Suppressor macrophage treated with lipopolysaccharide for 1 hour (primary cell): ENCODE results near the gene ZNF576.
"Not testable (repeated sequence)": the region's sequence is repeated elsewhere in the genome, so short reads cannot be mapped to it uniquely, and the experiment has no call there.

Experiments used
- DNase-seq, 3 donors: peaks; one replicate each; pipeline ENCODE4 v3.0.0-alpha.2; 2020 to 2022

The ZNF576 gene

GRCh38 chr19:43600326-43600725 is 3.9 kb downstream of the ZNF576 start:
- not testable (repeated sequence) for DNase-seq

DNA sequence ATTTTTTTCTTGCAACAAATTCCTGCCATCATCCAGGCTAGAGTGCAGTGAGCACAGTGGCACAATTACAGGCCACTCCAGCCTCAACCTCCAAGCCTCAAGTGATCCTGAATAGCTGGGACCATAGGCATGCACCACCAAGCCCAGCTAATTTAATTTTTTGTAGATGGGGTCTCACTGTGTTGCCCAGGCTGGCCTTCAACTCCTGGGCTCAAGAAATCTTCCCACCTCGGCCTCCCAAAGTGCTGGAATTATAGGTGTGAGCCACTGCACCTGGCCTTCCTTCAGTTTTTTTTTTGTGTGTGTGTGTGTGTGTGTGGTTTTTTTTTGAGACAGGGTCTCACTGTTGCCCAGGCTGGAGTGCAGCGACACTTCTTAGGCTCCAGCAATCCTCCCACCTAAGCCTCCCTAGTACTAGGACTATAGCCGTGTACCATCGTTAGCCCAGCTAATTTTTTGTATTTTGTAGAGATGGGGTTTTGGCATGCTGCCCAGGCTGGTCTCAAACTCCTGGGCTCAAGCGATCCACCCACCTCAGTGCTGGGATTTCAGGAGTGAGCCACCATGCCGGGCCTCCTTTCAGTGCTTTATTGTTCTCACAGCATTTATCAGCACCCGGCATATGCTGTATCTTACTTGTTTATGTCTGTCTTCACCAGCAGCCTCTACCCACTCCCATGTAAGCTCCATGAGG is 9.6 kb downstream of the ZNF576 start:
- DNase-seq, result no peak

DNA sequence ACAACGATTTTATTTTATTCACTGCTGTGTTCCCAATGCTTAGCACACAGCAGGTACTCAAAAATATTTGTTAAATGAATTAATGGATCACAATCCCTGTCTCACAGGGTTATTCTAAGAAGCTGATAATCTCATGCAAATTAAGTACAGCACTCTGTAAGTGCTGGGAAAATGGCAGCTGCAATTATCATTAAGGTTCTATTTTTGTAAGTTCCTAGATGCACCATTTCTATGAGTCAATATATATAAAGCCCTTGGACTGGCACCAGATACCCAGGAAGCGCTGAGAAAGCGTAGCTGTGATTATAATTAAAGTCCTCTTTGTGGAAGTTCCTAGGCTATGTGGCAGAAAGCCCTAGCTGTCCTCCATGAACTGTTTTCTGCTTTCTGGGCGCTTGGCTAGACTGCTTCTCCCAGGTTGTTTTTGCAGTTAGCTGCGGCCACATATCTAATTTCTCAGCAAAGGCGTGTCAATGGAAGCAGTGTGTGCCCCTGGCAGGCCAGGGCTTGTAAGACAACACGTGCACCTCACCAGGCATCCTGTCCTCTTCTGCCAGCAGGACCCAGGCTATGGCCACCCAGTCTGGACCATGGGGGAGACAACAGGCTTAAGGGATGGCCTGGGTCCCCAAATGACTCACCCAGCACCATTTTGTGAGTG is 10.3 kb downstream of the ZNF576 start:
- no peak for DNase-seq

GRCh38 chr19:43607238-43608205 is 11.1 kb downstream of the ZNF576 start:
- no peak for DNase-seq

DNA sequence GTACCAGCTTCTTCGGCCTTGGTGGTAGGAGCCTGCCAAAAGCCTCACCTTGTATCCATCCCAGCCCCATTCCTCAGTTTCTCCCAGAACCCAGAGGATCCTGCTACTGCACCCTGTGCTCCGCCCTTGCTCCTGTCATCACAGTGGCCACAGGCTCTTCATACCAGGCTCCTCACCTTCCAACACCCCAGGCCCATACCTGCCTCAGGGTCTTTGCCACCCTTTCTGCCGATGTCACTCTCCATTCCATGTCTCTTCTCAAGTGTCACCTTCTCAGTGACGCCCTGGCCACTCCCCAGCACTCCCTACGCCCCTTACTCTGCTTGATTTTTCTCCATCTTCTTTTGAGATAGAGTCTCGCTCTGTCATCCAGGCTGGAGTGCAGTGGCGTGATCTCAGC is 13.5 kb downstream of the ZNF576 start:
- no peak for DNase-seq

DNA sequence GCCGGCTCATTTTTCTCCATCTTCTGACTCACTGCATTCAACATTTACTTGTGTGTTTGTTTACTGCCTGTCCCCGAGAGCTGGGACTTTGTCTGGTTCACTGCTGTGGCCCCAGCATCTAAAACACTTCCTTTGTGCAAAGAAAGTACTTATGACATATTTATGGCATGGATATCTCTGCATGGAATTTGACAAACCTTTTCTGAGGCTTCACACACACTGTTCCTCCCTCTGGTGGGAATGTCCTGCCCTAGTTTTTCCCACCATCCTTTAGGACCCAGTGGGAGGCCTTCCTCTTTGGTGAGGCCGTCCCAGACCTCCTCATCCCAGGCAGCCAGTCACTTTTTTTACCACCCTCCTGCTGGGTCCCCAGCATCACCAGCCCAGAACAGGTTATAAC is 14.1 kb downstream of the ZNF576 start:
- no peak for DNase-seq

DNA sequence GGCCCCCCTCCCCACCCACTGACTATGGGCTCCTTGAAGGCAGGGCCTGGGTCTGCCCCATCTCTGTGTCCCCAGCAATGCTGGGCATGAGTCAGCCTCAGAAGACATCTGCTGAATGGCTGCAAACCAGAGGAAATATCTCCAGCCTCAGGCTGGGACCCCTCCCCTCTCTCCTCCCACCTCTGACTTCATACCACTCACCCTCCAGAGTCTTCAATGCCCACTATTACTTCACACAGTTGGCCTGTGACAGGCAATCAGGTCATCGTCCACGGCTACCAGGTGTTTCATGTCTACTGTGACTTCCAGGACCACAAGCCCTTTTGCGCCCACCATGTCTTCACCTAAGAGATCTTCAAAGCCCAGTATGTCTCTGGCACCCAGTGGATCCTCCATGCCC is 15.4 kb downstream of the ZNF576 start, which contains the start of gene SRRM5:
Gene SRRM5 (plus strand): TSS at position 301 of the 400 bp plus-strand sequence. CDS start 34 bp downstream, at position 335.
- DNase-seq, result no peak

DNA sequence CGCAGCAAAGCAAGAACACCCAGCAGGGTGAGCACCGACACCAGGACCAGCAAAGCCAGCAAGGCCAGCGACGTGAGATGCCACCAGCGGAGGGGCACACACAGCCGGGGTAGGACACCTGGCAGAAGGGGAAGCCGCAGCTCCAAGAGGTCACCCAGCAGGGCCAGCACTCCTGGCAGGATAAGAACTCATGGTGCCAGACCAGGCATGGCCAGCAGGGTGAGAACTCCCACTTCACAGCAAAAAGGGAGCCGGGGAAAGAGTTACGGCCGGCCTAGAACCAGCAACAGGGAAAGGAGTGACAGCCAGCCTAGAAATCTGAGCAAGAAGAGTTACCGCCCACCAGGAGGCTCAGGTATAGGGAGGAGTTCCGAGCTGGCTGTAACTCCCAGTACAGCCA is 16.0 kb downstream of the ZNF576 start:
- no peak for DNase-seq

DNA sequence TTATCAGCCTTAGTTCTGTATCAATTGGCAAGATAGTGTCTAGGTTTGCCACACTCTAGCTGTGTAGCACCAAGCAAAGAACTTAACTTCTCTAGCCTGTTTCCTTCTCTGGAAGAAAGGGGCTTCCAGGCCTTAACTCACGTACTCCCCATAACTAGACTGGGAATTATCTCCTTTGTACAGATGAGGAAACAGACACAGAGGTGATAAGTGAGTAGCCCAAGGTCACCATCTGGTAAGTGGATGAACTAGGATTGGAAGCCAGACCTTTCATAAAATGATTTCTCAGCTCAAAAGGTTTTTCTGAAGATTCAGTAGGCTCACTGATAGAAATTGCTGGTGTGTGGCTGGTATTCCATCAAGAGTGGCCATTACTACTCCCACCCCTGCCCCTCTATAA is 19.9 kb downstream of the ZNF576 start:
- DNase-seq, result no peak

DNA sequence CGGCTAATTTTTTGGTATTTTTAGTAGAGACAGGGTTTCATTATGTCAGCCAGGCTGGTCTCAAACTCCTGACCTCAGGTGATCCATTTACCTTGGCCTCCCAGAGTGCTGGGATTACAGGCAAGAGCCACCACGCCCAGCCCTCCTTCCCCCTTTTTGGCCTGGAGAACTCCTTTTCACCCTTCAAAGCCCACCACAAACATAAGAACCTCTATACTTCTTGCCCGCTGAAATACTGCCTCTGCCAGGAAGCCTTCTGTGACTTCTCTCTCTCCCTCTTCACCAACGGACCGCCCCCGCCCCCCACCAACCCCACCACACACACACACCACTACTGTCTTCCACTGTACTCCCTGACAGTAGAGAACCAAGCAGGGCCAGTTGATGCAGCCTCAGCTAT is 20.6 kb downstream of the ZNF576 start:
- no peak for DNase-seq

DNA sequence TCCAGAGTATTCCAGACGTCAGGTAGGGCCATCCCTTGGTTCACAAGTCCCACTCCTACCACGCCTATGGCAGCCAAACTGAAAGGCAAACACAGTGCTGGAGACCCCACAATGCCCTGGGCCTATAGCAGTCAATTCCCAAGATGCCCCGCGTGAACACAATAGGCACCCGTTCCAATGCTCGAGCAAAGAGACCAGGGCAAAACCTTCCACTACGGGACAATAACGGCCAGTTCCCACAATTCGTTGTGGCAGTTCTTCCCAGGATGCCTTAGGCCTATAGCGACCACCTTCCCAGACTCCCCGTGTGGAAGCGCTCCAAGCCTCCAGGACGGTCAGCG is 22.5 kb downstream of the ZNF576 start:
- DNase-seq, result peak in 1 of 3 donors; percentile 30

GRCh38 chr19:43619262-43620060 is 23.1 kb downstream of the ZNF576 start, which contains the start of gene ZNF428:
Gene ZNF428 (minus strand): TSS chr19:43619629. CDS start chr19:43614304, 5,325 bp downstream.
- peak; percentile 94 to 95 (median 94) for DNase-seq

DNA sequence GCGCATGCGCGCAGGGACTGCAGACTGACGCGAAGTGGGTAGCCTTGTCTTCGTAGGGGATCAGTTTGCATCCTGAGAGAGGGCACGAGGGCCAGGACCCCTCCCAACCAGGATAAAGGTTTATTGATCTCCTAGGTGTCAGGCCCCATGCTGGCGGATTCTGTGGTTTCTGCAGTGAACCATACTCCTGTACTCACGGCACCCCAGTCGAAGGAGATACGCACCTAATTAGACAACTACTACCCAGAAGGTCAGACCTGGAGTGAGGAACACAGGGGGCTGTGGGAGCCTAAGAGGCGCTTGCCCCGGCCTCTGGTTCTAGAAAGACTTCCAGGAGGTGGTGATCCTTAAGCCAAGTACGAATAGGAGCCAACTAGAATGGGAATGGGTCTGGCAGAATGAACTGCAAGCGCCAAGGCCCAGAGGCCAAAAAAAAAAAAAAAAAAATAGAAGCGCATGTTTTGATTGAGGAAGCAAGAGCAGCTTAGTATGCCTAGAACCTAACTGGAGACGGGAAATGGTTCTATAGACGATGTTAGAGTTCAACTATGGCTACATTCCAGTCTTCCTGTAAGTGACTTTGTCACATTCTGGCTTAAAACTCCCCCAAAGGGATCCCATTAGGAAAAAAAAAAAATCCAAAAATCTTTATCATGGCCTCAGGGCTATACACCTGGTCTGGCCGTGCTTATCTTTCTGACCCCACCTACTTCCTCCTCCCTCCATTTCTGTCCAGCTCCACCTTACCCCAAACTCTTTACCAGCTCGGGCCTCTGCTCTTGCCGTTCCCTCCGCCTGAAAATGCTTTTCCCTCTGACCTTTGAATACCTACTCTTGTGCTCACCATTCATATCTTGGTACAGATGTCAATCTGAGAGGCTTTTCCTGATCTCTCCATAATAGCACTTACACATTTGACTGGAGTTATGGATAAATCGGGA is 23.9 kb downstream of the ZNF576 start:
- DNase-seq, result no peak

DNA sequence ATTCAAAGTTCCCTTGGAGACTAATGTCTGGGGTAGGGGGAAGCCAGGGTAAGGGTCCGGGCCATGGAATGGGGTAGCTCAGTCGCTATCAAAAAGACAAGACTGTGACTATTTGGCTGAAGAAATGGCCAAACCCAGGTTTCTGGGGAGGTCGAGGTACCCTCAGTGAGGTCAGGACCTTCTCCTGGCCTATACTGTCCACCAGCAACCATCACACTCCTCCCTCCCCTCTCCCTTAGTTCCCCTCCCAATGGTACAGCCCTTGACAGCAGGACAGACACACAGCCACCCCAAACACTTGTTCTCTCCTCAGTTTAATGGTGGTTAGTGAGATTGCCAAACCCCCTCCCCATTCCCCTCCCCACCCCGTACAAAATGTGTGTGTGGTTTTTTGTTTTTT is 25.7 kb downstream of the ZNF576 start:
- no peak for DNase-seq

GRCh38 chr19:43622956-43623355 is 26.6 kb downstream of the ZNF576 start:
- DNase-seq, result no peak

DNA sequence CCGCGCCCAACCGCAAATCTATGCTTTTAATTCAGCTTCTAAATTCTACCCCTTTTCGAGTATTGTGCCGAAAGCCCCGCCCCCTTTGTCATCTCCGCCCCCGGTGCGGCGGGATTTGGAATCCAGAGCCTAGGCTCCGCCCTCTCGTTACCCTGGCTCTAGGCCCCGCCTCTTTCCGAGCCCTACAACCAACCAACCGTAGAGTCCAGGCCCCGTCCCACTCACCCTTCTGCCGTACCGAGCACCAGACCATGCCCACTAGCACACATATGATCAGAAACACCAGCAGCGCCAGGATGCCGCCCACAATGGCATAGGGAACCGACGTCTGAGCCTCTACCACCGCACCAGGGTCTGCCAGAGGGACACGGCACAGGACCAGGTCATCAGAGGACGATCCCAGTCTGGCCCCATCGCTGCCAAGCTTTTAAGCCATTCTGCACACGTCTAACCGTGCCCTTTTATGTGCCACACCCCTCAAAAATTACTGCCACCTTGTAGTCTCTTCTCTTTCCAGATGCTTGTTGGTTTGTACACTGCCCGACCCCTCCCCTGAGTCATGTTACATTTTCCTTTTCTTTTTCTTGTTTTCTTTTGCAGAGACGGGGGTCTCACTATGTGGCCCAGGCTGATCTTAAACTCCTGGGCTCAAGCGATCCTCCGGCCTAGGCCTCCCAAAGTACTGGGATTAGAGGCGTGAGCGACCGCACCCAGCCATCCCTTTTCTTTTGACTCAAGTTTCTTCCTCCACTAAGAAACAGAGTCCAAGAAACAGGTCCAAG is 27.7 kb downstream of the ZNF576 start:
- no peak for DNase-seq

GRCh38 chr19:43624933-43625332 is 28.5 kb downstream of the ZNF576 start:
- DNase-seq, result peak; percentile 47 to 79 (median 65)

DNA sequence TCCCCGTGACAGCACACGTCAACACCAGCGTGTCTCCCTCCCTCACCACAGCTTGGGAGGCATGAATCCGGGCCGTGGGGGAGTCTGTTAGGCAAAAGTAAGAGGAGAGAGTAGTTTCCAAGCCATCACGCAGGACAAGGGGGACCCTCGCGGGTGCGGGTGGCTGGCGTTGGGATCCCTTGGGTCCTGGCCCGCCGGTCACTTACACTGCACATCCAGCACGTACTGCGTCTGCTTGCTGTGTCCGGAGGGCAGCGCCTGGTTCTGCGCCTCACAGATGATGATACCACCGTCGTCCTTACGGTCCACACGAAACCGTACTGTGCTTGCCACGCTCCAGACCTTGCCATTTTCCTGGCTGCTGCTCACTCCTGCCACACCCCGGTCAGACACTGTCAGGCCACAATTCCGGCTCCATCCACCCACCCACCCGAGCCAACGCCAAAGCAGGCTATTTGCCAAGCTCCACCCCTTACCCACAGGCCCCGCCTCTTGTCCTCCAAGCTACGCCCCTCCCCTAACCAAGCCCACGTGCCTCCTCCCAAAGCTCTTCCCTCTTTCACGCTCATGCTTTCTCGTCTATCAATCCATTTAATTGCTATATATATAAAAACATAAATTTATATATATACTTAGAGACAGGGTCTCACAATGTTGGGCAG is 29.7 kb downstream of the ZNF576 start:
- DNase-seq, result peak; percentile 40 to 74 (median 52)

- DNase-seq, result no peak
Observed at GRCh38 chr19:43626838-43627237, 30.4 kb downstream of the ZNF576 start.
